A549 (cell line): ENCODE data around the gene ATP5PD.

Source experiments
- CBX8 ChIP-seq: fragments of 200-600 bp; sonication (generic); IDR thresholded peaks from 2 replicates; pipeline ENCODE4 v1.6.1; 2016
- CTCF ChIP-seq: fragments of >200 bp; sonication (Bioruptor Twin); formaldehyde crosslinking; IDR thresholded peaks from 3 replicates; pipeline ENCODE4 v1.5.1; 2016
- EP300 ChIP-seq, 2 experiments: fragments of >200 bp; sonication (Bioruptor Twin); formaldehyde crosslinking; IDR thresholded peaks; 2 replicates in 1 of 2; 3 replicates in 1 of 2; pipeline ENCODE4 v1.6.1; 2016 to 2017
- HOXA7 ChIP-seq: fragments of 250-450 bp; sonication (Bioruptor Pico); IDR thresholded peaks from 2 replicates; pipeline ENCODE4 v1.5.0; 2020; ENCODE audit warnings: mild to moderate bottlenecking, moderate library complexity
- JUNB ChIP-seq: fragments of >200 bp; sonication (Bioruptor Twin); formaldehyde crosslinking; IDR thresholded peaks from 2 replicates; pipeline ENCODE4 v1.6.1; 2016
- MAFK ChIP-seq: fragments of 450-650 bp; IDR thresholded peaks from 2 replicates; pipeline ENCODE4 v1.6.1; 2014; ENCODE audit not compliant: partially characterized antibody
- NPAS2 ChIP-seq: fragments of 250-450 bp; sonication (Bioruptor Pico); IDR thresholded peaks from 2 replicates; pipeline ENCODE4 v1.8.0; 2022; ENCODE audit warnings: mild to moderate bottlenecking, moderate library complexity, borderline replicate concordance
- POLR2A ChIP-seq: IDR thresholded peaks from 2 replicates; pipeline ENCODE4 v1.6.1; 2012; ENCODE audit warnings: mild to moderate bottlenecking, low read length
- SMC3 ChIP-seq: fragments of >200 bp; sonication (Bioruptor Twin); formaldehyde crosslinking; IDR thresholded peaks from 3 replicates; pipeline ENCODE4 v1.6.1; 2018; ENCODE audit warnings: inconsistent platforms
- SREBF2 ChIP-seq: fragments of 450-650 bp; IDR thresholded peaks from 2 replicates; pipeline ENCODE4 v1.6.1; 2014; ENCODE audit warnings: mild to moderate bottlenecking, moderate library complexity
- TF ChIP-seq, protein P1 (sequence below): fragments of 450-650 bp; IDR thresholded peaks from 2 replicates; pipeline ENCODE4 v1.6.1; 2014; ENCODE audit warnings: antibody characterized with exemption
- TF ChIP-seq, protein P2 (sequence below): fragments of 200-600 bp; sonication (generic); IDR thresholded peaks from 2 replicates; pipeline ENCODE4 v1.6.1; 2016; ENCODE audit warnings: antibody characterized with exemption, mild to moderate bottlenecking, moderate library complexity

DNA sequence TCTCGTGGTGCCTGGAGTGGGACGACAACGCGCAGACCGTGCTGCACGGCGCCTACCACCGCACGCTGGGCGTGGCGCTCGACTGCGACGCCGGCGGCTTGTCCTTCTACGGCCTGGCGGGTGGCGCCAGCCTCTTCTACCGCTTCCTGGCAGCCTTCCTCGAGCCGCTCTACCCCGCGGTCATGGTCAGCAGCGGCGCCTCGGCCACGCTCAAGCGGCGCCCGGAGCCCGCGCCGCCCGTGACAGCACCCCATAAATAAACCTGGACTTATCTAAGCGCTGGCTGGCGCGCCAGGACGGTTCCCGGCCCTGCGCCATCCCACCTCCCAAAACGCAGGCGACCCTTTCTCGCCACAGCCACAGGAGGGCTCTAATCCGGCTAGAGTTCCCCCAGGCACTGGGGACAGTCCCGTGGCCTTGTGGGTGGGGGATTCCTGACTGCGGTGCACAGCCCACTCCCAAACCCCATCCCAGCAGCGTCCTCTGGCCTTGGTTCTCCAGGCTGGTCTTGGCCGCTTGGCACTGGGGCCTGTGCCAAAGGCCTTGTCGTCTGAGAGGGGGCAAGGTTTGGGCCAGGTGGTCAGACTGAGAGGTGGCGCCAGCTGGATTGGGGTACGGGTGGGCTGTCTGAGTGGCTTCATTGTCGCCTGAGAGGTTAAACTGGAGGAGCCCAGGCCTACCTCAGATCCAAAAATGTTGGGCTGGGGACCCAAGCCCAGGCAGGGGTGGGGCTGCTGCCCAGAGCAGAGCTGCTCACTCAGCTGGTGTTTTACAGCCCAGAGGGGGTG lies 30.9 kb upstream of the ATP5PD start:
- TF ChIP-seq HOXA7 (CRISPR knock-in tag) = no peak
- TF ChIP-seq POLR2A = no peak
- TF ChIP-seq, protein P1, sequence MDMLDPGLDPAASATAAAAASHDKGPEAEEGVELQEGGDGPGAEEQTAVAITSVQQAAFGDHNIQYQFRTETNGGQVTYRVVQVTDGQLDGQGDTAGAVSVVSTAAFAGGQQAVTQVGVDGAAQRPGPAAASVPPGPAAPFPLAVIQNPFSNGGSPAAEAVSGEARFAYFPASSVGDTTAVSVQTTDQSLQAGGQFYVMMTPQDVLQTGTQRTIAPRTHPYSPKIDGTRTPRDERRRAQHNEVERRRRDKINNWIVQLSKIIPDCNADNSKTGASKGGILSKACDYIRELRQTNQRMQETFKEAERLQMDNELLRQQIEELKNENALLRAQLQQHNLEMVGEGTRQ = no peak
- TF ChIP-seq, protein P2, sequence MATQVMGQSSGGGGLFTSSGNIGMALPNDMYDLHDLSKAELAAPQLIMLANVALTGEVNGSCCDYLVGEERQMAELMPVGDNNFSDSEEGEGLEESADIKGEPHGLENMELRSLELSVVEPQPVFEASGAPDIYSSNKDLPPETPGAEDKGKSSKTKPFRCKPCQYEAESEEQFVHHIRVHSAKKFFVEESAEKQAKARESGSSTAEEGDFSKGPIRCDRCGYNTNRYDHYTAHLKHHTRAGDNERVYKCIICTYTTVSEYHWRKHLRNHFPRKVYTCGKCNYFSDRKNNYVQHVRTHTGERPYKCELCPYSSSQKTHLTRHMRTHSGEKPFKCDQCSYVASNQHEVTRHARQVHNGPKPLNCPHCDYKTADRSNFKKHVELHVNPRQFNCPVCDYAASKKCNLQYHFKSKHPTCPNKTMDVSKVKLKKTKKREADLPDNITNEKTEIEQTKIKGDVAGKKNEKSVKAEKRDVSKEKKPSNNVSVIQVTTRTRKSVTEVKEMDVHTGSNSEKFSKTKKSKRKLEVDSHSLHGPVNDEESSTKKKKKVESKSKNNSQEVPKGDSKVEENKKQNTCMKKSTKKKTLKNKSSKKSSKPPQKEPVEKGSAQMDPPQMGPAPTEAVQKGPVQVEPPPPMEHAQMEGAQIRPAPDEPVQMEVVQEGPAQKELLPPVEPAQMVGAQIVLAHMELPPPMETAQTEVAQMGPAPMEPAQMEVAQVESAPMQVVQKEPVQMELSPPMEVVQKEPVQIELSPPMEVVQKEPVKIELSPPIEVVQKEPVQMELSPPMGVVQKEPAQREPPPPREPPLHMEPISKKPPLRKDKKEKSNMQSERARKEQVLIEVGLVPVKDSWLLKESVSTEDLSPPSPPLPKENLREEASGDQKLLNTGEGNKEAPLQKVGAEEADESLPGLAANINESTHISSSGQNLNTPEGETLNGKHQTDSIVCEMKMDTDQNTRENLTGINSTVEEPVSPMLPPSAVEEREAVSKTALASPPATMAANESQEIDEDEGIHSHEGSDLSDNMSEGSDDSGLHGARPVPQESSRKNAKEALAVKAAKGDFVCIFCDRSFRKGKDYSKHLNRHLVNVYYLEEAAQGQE = no peak
- TF ChIP-seq JUNB = no peak
- no peak for TF ChIP-seq CTCF
- TF ChIP-seq CBX8 = no peak
- no peak for TF ChIP-seq SREBF2
- TF ChIP-seq SMC3 = no peak
- TF ChIP-seq MAFK = no peak
- TF ChIP-seq NPAS2 (CRISPR knock-in tag) = no peak
- TF ChIP-seq EP300 (IDR thresholded peaks at IDR 0.05) = no peak
